HEK293 (cell line): ENCODE measurements around the gene MNDA.

Source experiments
- CTCF ChIA-PET: fragments of 350-600 bp; formaldehyde crosslinking; extraction: SDS; loops from one replicate; lab custom pipeline; 2021; ENCODE audit warnings: antibody characterized with exemption; lab: Yijun Ruan, JAX
- POLR2A ChIA-PET: fragments of 300-600 bp; formaldehyde crosslinking; extraction: SDS; loops from one replicate; lab custom pipeline; 2020; ENCODE audit warnings: antibody characterized with exemption, inconsistent platforms; lab: Yijun Ruan, JAX
- H3K27ac ChIP-seq: fragments of 200-500 bp; sonication (Bioruptor generic); 2 replicates; pipeline ENCODE4 v1.5.1; 2014; ENCODE audit warnings: low read depth, low read length, control low read depth, inconsistent platforms; ENCODE audit errors: extremely low read depth
- H3K36me3 ChIP-seq, 2 experiments: fragments of 200-500 bp in 1 of 2; sonication (Bioruptor generic) in 1 of 2; 1 replicate in 1 of 2; 2 replicates in 1 of 2; pipeline ENCODE4 v1.5.1; 2014 to 2017; ENCODE audit warnings: inconsistent platforms in 2 of 2, low read length in 2 of 2; ENCODE audit not compliant: control insufficient read depth in 2 of 2, insufficient read depth in 1 of 2
- H3K4me1 ChIP-seq: fragments of 200-500 bp; sonication (Bioruptor generic); 2 replicates; pipeline ENCODE4 v1.5.1; 2014; ENCODE audit warnings: mild to moderate bottlenecking, low read length, inconsistent platforms; ENCODE audit not compliant: control insufficient read depth, insufficient read depth
- H3K4me3 ChIP-seq: 2 replicates; pipeline ENCODE4 v1.5.1; 2011; ENCODE audit warnings: low read depth, mild to moderate bottlenecking, control low read depth, low read length, moderate library complexity
- H3K9me3 ChIP-seq: fragments of 200-500 bp; sonication (Bioruptor generic); 2 replicates; pipeline ENCODE4 v1.5.1; 2014; ENCODE audit warnings: low read depth, low read length, inconsistent platforms; ENCODE audit not compliant: control insufficient read depth, insufficient read depth
- SALL2 ChIP-seq: fragments of 450-650 bp; formaldehyde crosslinking; IDR thresholded peaks from 2 replicates; pipeline ENCODE4 v1.5.0; 2017; ENCODE audit warnings: missing biosample characterization, mild to moderate bottlenecking, missing genetic modification characterization, borderline replicate concordance
- SCRT2 ChIP-seq: fragments of 450-650 bp; formaldehyde crosslinking; IDR thresholded peaks from 2 replicates; pipeline ENCODE4 v1.5.1; 2016; ENCODE audit warnings: missing biosample characterization, missing genetic modification characterization
- ZFHX2 ChIP-seq: fragments of 450-650 bp; formaldehyde crosslinking; conservative IDR thresholded peaks from 2 replicates; pipeline ENCODE4 v1.5.1; 2016; ENCODE audit warnings: missing biosample characterization, missing genetic modification characterization
- ZIC2 ChIP-seq: fragments of 450-650 bp; formaldehyde crosslinking; IDR thresholded peaks from 2 replicates; pipeline ENCODE4 v1.5.1; 2016; ENCODE audit warnings: missing biosample characterization, missing genetic modification characterization
- ZNF19 ChIP-seq: fragments of 450-650 bp; formaldehyde crosslinking; IDR thresholded peaks from 2 replicates; pipeline ENCODE4; 2016; ENCODE audit warnings: missing biosample characterization, missing genetic modification characterization, low read depth
- ZNF354C ChIP-seq: fragments of 450-650 bp; formaldehyde crosslinking; IDR thresholded peaks from 2 replicates; pipeline ENCODE4 v1.5.1; 2016; ENCODE audit warnings: missing biosample characterization, missing genetic modification characterization, low read depth, borderline replicate concordance
- ZNF416 ChIP-seq: fragments of 450-650 bp; formaldehyde crosslinking; IDR thresholded peaks from 2 replicates; pipeline ENCODE4 v1.5.1; 2016; ENCODE audit warnings: missing biosample characterization, missing genetic modification characterization
- ZNF48 ChIP-seq: fragments of 450-650 bp; formaldehyde crosslinking; IDR thresholded peaks from 2 replicates; pipeline ENCODE4 v1.5.1; 2016; ENCODE audit warnings: missing biosample characterization, missing genetic modification characterization
- ZNF510 ChIP-seq: fragments of 450-650 bp; formaldehyde crosslinking; IDR thresholded peaks from 2 replicates; pipeline ENCODE4 v1.5.1; 2018; ENCODE audit warnings: mild to moderate bottlenecking, missing genetic modification characterization, missing biosample characterization; ENCODE audit not compliant: insufficient replicate concordance
- ZNF571 ChIP-seq: fragments of 450-650 bp; formaldehyde crosslinking; IDR thresholded peaks from 2 replicates; pipeline ENCODE4 v1.5.0; 2017; ENCODE audit warnings: missing biosample characterization, missing genetic modification characterization
- ZNF623 ChIP-seq: fragments of 450-650 bp; formaldehyde crosslinking; IDR thresholded peaks from 2 replicates; pipeline ENCODE4 v1.5.1; 2016; ENCODE audit warnings: missing biosample characterization, missing genetic modification characterization
- ZNF776 ChIP-seq: fragments of 450-650 bp; formaldehyde crosslinking; IDR thresholded peaks from 2 replicates; pipeline ENCODE4 v1.5.0; 2017; ENCODE audit warnings: missing biosample characterization, missing genetic modification characterization, borderline replicate concordance
- ZNF777 ChIP-seq: fragments of 450-650 bp; formaldehyde crosslinking; IDR thresholded peaks from 2 replicates; pipeline ENCODE4 v1.5.1; 2017; ENCODE audit warnings: missing biosample characterization, missing genetic modification characterization, borderline replicate concordance
- ZNF791 ChIP-seq: fragments of 450-650 bp; formaldehyde crosslinking; IDR thresholded peaks from 2 replicates; pipeline ENCODE4 v1.5.1; 2016; ENCODE audit warnings: missing biosample characterization, missing genetic modification characterization
- TF ChIP-seq, protein P1 (sequence below): fragments of 450-650 bp; formaldehyde crosslinking; IDR thresholded peaks from 2 replicates; pipeline ENCODE4 v1.5.1; 2016; ENCODE audit warnings: missing biosample characterization, missing genetic modification characterization
- TF ChIP-seq, protein P2 (sequence below): fragments of 450-650 bp; formaldehyde crosslinking; IDR thresholded peaks from 2 replicates; pipeline ENCODE4 v1.5.1; 2016; ENCODE audit warnings: missing biosample characterization, missing genetic modification characterization
- TF ChIP-seq, protein P3 (sequence below): fragments of 450-650 bp; formaldehyde crosslinking; IDR thresholded peaks from 2 replicates; pipeline ENCODE4 v1.5.1; 2016; ENCODE audit warnings: missing biosample characterization, missing genetic modification characterization
- TF ChIP-seq, protein P4 (sequence below): fragments of 450-650 bp; formaldehyde crosslinking; IDR thresholded peaks from 2 replicates; pipeline ENCODE4 v1.5.1; 2016; ENCODE audit warnings: missing biosample characterization, missing genetic modification characterization, borderline replicate concordance

MNDA gene

DNA sequence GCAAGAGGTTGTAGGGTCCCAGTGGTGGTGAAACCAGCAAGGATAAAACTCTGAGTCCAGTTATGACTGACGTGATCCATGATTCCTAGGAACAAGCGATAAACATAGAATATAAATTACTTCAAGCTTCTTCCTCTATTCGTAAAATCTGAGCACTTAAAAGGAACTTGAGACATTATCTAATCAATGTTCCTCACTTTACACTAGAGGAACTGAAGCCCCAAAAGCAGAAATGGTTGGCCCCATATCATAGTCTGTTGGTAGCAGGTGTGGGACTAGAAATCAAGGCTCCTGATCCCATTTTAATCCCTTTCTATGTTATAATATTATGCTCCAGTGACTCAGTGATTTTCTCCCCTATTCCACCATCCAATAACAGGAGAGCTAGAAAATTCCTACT, 21.9 kb upstream of the MNDA start (continued):
- TF ChIP-seq ZNF777 (tag by site-specific recombination): no peak
- TF ChIP-seq ZIC2: no peak
- TF ChIP-seq, protein P1, sequence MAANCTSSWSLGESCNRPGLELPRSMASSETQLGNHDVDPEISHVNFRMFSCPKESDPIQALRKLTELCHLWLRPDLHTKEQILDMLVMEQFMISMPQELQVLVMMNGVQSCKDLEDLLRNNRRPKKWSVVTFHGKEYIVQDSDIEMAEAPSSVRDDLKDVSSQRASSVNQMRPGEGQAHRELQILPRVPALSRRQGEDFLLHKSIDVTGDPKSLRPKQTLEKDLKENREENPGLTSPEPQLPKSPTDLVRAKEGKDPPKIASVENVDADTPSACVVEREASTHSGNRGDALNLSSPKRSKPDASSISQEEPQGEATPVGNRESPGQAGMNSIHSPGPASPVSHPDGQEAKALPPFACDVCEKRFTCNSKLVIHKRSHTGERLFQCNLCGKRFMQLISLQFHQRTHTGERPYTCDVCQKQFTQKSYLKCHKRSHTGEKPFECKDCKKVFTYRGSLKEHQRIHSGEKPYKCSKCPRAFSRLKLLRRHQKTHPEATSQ: no peak
- TF ChIP-seq ZNF510 (tag by site-specific recombination): no peak
- no peak for TF ChIP-seq ZFHX2

DNA sequence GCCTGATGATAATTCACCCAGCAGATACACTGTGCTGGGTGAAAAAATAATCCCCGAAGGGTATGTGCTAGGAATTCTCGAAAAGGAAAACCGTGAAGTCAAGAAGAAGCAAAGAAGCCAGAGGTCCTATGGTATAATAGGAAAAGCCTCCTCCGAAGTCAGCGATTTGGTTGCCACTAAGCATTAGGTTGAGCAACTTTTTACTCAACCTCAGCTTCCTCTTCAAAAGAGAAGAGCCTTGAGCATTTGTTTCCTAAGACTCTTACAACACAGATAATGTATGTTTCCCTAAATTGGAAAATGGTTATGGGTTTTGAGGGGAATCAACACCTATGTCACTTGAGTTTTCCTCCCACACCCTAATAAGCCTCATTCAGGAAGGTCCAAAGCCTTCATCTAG, 21.3 kb upstream of the MNDA start:
- ChIA-PET POLR2A (no interaction called here), CTCF (no interaction called here)
- no peaks in the 10 kb centered on the region for H3K4me1 ChIP-seq
- no peak overlapping the region for H3K27ac ChIP-seq
- no peak overlapping the region for H3K4me3 ChIP-seq
- no peaks in the 10 kb centered on the region for H3K9me3 ChIP-seq
- no peaks in the 10 kb centered on the region for H3K36me3 ChIP-seq
- TF ChIP-seq ZNF354C (tag by site-specific recombination) (no peak), ZNF416 (tag by site-specific recombination) (no peak), ZNF571 (tag by site-specific recombination) (no peak), ZNF19 (tag by site-specific recombination) (no peak), SALL2 (tag by site-specific recombination) (no peak), ZNF623 (tag by site-specific recombination) (no peak), SCRT2 (tag by site-specific recombination) (no peak), ZNF48 (tag by site-specific recombination) (no peak), ZNF776 (tag by site-specific recombination) (no peak), ZNF791 (tag by site-specific recombination) (no peak)
- TF ChIP-seq, protein P2, sequence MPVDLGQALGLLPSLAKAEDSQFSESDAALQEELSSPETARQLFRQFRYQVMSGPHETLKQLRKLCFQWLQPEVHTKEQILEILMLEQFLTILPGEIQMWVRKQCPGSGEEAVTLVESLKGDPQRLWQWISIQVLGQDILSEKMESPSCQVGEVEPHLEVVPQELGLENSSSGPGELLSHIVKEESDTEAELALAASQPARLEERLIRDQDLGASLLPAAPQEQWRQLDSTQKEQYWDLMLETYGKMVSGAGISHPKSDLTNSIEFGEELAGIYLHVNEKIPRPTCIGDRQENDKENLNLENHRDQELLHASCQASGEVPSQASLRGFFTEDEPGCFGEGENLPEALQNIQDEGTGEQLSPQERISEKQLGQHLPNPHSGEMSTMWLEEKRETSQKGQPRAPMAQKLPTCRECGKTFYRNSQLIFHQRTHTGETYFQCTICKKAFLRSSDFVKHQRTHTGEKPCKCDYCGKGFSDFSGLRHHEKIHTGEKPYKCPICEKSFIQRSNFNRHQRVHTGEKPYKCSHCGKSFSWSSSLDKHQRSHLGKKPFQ (tag by site-specific recombination): no peak
- TF ChIP-seq, protein P3, sequence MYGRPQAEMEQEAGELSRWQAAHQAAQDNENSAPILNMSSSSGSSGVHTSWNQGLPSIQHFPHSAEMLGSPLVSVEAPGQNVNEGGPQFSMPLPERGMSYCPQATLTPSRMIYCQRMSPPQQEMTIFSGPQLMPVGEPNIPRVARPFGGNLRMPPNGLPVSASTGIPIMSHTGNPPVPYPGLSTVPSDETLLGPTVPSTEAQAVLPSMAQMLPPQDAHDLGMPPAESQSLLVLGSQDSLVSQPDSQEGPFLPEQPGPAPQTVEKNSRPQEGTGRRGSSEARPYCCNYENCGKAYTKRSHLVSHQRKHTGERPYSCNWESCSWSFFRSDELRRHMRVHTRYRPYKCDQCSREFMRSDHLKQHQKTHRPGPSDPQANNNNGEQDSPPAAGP (tag by site-specific recombination): no peak
- TF ChIP-seq, protein P4, sequence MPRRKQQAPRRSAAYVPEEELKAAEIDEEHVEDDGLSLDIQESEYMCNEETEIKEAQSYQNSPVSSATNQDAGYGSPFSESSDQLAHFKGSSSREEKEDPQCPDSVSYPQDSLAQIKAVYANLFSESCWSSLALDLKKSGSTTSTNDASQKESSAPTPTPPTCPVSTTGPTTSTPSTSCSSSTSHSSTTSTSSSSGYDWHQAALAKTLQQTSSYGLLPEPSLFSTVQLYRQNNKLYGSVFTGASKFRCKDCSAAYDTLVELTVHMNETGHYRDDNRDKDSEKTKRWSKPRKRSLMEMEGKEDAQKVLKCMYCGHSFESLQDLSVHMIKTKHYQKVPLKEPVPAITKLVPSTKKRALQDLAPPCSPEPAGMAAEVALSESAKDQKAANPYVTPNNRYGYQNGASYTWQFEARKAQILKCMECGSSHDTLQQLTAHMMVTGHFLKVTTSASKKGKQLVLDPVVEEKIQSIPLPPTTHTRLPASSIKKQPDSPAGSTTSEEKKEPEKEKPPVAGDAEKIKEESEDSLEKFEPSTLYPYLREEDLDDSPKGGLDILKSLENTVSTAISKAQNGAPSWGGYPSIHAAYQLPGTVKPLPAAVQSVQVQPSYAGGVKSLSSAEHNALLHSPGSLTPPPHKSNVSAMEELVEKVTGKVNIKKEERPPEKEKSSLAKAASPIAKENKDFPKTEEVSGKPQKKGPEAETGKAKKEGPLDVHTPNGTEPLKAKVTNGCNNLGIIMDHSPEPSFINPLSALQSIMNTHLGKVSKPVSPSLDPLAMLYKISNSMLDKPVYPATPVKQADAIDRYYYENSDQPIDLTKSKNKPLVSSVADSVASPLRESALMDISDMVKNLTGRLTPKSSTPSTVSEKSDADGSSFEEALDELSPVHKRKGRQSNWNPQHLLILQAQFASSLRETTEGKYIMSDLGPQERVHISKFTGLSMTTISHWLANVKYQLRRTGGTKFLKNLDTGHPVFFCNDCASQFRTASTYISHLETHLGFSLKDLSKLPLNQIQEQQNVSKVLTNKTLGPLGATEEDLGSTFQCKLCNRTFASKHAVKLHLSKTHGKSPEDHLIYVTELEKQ (tag by site-specific recombination): no peak
